WTC11 (cell line): ENCODE data around the gene MICU2. TPM values are rescaled to one million over a fixed set of nuclear protein-coding genes. Genes with fewer than 3 reads are reported as not detected.

Source experiments
- ATAC-seq: fragments of 200-7000 bp; cut with Tn5 transposase; 2 replicates; pipeline ENCODE4 v1.10.0; 2021; ENCODE audit warnings: mild to moderate bottlenecking, moderate library complexity
- CTCF ChIA-PET: fragments of 300-600 bp; sonication (Branson Sonifier 250); formaldehyde crosslinking; loops from one replicate; lab custom pipeline; 2021; ENCODE audit warnings: antibody characterized with exemption; lab: Charles Lee
- POLR2A ChIA-PET: fragments of 350-600 bp; sonication (Branson Sonifier 250); formaldehyde crosslinking; loops from one replicate; lab custom pipeline; 2021; ENCODE audit warnings: antibody characterized with exemption; lab: Charles Lee
- DNase-seq: peaks from one replicate; pipeline ENCODE4 v3.0.0; 2021; ENCODE audit warnings: low spot score
- H3K27ac Mint-ChIP-seq: 2 replicates; pipeline ENCODE4 v1.8.0; 2021; ENCODE audit warnings: mixed read lengths
- H3K27me3 Mint-ChIP-seq: 2 replicates; pipeline ENCODE4 v1.8.0; 2021; ENCODE audit warnings: low read depth, mild to moderate bottlenecking, moderate library complexity, mixed read lengths
- H3K36me3 Mint-ChIP-seq: 2 replicates; pipeline ENCODE4 v1.8.0; 2021; ENCODE audit warnings: mixed read lengths
- H3K4me1 Mint-ChIP-seq: 2 replicates; pipeline ENCODE4 v1.8.0; 2022; ENCODE audit warnings: mixed read lengths
- H3K4me3 Mint-ChIP-seq: 2 replicates; pipeline ENCODE4 v1.8.0; 2021; ENCODE audit warnings: mild to moderate bottlenecking, moderate library complexity, mixed read lengths
- H3K9me3 Mint-ChIP-seq: 2 replicates; pipeline ENCODE4 v1.8.0; 2021; ENCODE audit warnings: mixed read lengths
- AFF4 ChIP-seq: sonication (generic); formaldehyde crosslinking; IDR thresholded peaks from 2 replicates; pipeline ENCODE4 v1.8.1; 2023; ENCODE audit warnings: mild to moderate bottlenecking, missing genetic modification reagents, borderline replicate concordance
- ATF2 ChIP-seq: sonication (generic); formaldehyde crosslinking; IDR thresholded peaks from 2 replicates; pipeline ENCODE4 v1.8.1; 2022; ENCODE audit warnings: low read depth, missing genetic modification reagents, borderline replicate concordance
- CREB1 ChIP-seq: sonication (generic); formaldehyde crosslinking; IDR thresholded peaks from 2 replicates; pipeline ENCODE4 v1.8.0; 2023; ENCODE audit warnings: mild to moderate bottlenecking, missing genetic modification reagents
- EMX1 ChIP-seq: fragments of 250-450 bp; sonication (Bioruptor Pico); IDR thresholded peaks from 2 replicates; pipeline ENCODE4 v1.8.0; 2021; ENCODE audit warnings: mild to moderate bottlenecking
- ESRRA ChIP-seq: sonication (generic); formaldehyde crosslinking; IDR thresholded peaks from 2 replicates; pipeline ENCODE4 v1.8.1; 2022; ENCODE audit warnings: mild to moderate bottlenecking, missing genetic modification reagents, borderline replicate concordance
- FOXJ3 ChIP-seq: sonication (generic); formaldehyde crosslinking; IDR thresholded peaks from 2 replicates; pipeline ENCODE4 v1.9.0; 2021; ENCODE audit warnings: missing genetic modification reagents, mild to moderate bottlenecking, borderline replicate concordance
- FOXP4 ChIP-seq: sonication (generic); formaldehyde crosslinking; IDR thresholded peaks from 2 replicates; pipeline ENCODE4 v1.8.0; 2022; ENCODE audit warnings: mild to moderate bottlenecking, missing genetic modification reagents
- MXD4 ChIP-seq: fragments of 250-450 bp; sonication (Bioruptor Pico); IDR thresholded peaks from 2 replicates; pipeline ENCODE4 v1.8.0; 2021; ENCODE audit warnings: mild to moderate bottlenecking, moderate library complexity, borderline replicate concordance
- NFATC4 ChIP-seq: fragments of 250-450 bp; sonication (Bioruptor Pico); IDR thresholded peaks from 2 replicates; pipeline ENCODE4 v1.9.0; 2021; ENCODE audit warnings: mild to moderate bottlenecking
- NFE2L1 ChIP-seq: sonication (generic); formaldehyde crosslinking; IDR thresholded peaks from 2 replicates; pipeline ENCODE4 v1.8.1; 2023; ENCODE audit warnings: missing genetic modification reagents
- PREB ChIP-seq: sonication (generic); formaldehyde crosslinking; IDR thresholded peaks from 2 replicates; pipeline ENCODE4 v1.8.1; 2022; ENCODE audit warnings: mild to moderate bottlenecking, missing genetic modification reagents, moderate library complexity, borderline replicate concordance
- RELA ChIP-seq: sonication (generic); formaldehyde crosslinking; IDR thresholded peaks from 2 replicates; pipeline ENCODE4 v1.8.1; 2022; ENCODE audit warnings: missing genetic modification reagents, mild to moderate bottlenecking, borderline replicate concordance
- ZNF317 ChIP-seq: sonication (generic); formaldehyde crosslinking; IDR thresholded peaks from 2 replicates; pipeline ENCODE4 v1.8.1; 2023; ENCODE audit warnings: low read depth, mild to moderate bottlenecking, moderate library complexity, missing genetic modification reagents, borderline replicate concordance
- ZNF425 ChIP-seq: fragments of 250-450 bp; sonication (Bioruptor Pico); conservative IDR thresholded peaks from 2 replicates; pipeline ENCODE4 v1.9.0; 2021; ENCODE audit warnings: mild to moderate bottlenecking
- ZSCAN18 ChIP-seq: fragments of 250-450 bp; sonication (Bioruptor Pico); IDR thresholded peaks from 2 replicates; pipeline ENCODE4 v2.1.2; 2022; ENCODE audit warnings: mild to moderate bottlenecking, moderate library complexity
- total RNA-seq: library from RNA; stranded (reverse); gene quantifications from 3 replicates; pipeline ENCODE4 v1.2.3, GENCODE V29; 2021

Gene MICU2
- total RNA-seq, 1 experiment from 2014 or later, result 33.8 TPM

GRCh38 chr13:21453387-21454081 lies 150.4 kb downstream of the MICU2 start:
- Mint-ChIP-seq H3K27ac (no peak overlapping the region), H3K36me3 (peaks cover 28% of the 10 kb centered on the region), H3K27me3 (no peaks in the 10 kb centered on the region), H3K4me1 (peaks cover 17% of the 10 kb centered on the region), H3K4me3 (no peak overlapping the region), H3K9me3 (peaks cover 24% of the 10 kb centered on the region)
- ChIA-PET POLR2A (no interaction called here), CTCF (no interaction called here)
- no peak for DNase-seq
- no peak for TF ChIP-seq AFF4 (CRISPR knock-in tag)
- no peak for TF ChIP-seq MXD4
- TF ChIP-seq CREB1 (CRISPR knock-in tag), result no peak
- no peak for TF ChIP-seq ZNF317 (CRISPR knock-in tag)
- no peak for TF ChIP-seq NFE2L1 (CRISPR knock-in tag)
- no peak for TF ChIP-seq ESRRA (CRISPR knock-in tag)
- TF ChIP-seq ZSCAN18 (CRISPR knock-in tag), result no peak
- TF ChIP-seq ATF2 (CRISPR knock-in tag), result no peak
- ATAC-seq, result no peak

- Mint-ChIP-seq H3K27me3 (no peaks in the 10 kb centered on the region), H3K36me3 (peaks cover 36% of the 10 kb centered on the region), H3K4me3 (no peak overlapping the region), H3K27ac (no peak overlapping the region), H3K9me3 (peaks cover 31% of the 10 kb centered on the region), H3K4me1 (peaks cover 9% of the 10 kb centered on the region)
- CTCF ChIA-PET, result interaction anchor here (0.7 to 1.5 kb wide), 3 partner anchors 26 to 154 kb away, joined by 3 to 5 read pairs (median 3); no protein-coding TSS in a partner anchor
- ATAC-seq, result no peak
- no peak for DNase-seq
- TF ChIP-seq FOXJ3 (CRISPR knock-in tag), result no peak
- TF ChIP-seq FOXP4 (CRISPR knock-in tag), result no peak
- TF ChIP-seq NFATC4 (CRISPR knock-in tag), result no peak
- no peak for TF ChIP-seq ZNF317 (CRISPR knock-in tag)
- POLR2A ChIA-PET, result no interaction called here
Measured at GRCh38 chr13:21450936-21451335, 153.0 kb downstream of the MICU2 start.

GRCh38 chr13:21446656-21447055 lies 157.3 kb downstream of the MICU2 start:
- H3K4me1 Mint-ChIP-seq, result peaks cover 15% of the 10 kb centered on the region
- DNase-seq (no peak), ATAC-seq (no peak)
- POLR2A ChIA-PET, result no interaction called here
- no peak overlapping the region for H3K4me3 Mint-ChIP-seq
- CTCF ChIA-PET, result no interaction called here
- H3K36me3 Mint-ChIP-seq, result peaks cover 24% of the 10 kb centered on the region
- no peaks in the 10 kb centered on the region for H3K27me3 Mint-ChIP-seq
- H3K9me3 Mint-ChIP-seq, result peaks cover 23% of the 10 kb centered on the region
- H3K27ac Mint-ChIP-seq, result no peak overlapping the region
- TF ChIP-seq MXD4 (no peak), EMX1 (CRISPR knock-in tag) (no peak), PREB (CRISPR knock-in tag) (no peak), RELA (CRISPR knock-in tag) (no peak), ZNF425 (CRISPR knock-in tag) (no peak)
